LNCAP (cell line): ENCODE results near the gene EAF1.
A peak's percentile ranks its signal among the peaks of the same experiment; 100 is the strongest.

Experiments
- CTCF ChIP-seq: fragments of 450-650 bp; IDR thresholded peaks from 2 replicates; pipeline ENCODE4 v1.5.1; 2017; ENCODE audit warnings: mild to moderate bottlenecking

EAF1 gene

GRCh38 chr3:15387171-15387581, 40.2 kb upstream of the EAF1 start:
- TF ChIP-seq CTCF: no peak

GRCh38 chr3:15387735-15388134, 39.7 kb upstream of the EAF1 start:
- no peak for TF ChIP-seq CTCF

- TF ChIP-seq CTCF: no peak
Observed at GRCh38 chr3:15390460-15390859, 36.9 kb upstream of the EAF1 start.

GRCh38 chr3:15391007-15391406, 36.4 kb upstream of the EAF1 start:
- no peak for TF ChIP-seq CTCF

GRCh38 chr3:15398731-15399133, 28.7 kb upstream of the EAF1 start:
- peak; percentile 43; the same call in 1 of the 2 replicates for TF ChIP-seq CTCF

GRCh38 chr3:15399970-15400369, 27.4 kb upstream of the EAF1 start:
- no peak for TF ChIP-seq CTCF

- TF ChIP-seq CTCF: no peak
Observed at GRCh38 chr3:15401936-15402335, 25.5 kb upstream of the EAF1 start.

- TF ChIP-seq CTCF: no peak
Observed at GRCh38 chr3:15403495-15403894, 23.9 kb upstream of the EAF1 start.
